Measurements from ENCODE around the gene GAPDHS.

The GAPDHS gene

DNA sequence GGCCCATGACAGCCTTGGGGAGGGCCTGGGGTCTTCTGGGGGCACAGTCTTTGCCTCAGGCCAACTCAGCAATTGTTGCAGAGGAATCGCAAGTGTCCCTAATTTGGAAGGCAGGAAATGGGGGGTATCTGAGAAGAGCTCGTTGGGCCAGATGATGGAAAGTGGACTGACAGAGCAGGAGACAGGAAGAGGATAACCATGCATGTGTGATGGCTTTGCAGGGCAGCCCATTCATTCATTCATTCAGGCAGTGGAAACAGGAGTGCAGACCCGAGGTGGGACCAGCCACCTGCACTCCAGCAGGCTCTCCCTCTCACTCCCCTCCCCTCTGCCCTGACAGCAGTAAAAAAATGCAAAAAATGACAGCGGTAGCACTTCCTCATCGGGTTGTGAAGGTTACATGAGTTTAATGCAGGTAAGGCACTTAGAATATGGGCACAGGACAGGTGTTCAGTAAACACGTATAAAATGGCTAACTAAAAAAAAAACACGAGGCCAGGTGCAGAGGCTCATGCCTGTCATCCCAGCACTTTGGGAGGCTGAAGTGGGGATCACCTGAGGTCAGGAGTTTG lies 7.2 kb downstream of the GAPDHS start:
- no peak for FAIRE-seq

DNA sequence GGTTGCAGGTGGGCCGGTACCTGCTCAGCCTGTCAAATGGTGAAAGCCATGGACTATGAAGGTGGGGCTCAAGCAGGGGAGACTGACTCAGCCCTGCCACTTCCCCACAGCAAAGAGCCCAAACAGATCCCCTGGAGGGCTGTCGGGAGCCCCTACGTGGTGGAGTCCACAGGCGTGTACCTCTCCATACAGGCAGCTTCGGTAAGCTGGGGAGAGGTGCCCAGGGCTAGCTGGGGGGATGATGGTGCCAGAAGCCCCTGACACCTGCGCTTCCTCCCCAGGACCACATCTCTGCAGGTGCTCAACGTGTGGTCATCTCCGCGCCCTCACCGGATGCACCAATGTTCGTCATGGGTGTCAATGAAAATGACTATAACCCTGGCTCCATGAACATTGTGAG lies 9.0 kb downstream of the GAPDHS start:
- FAIRE-seq: no peak

DNA sequence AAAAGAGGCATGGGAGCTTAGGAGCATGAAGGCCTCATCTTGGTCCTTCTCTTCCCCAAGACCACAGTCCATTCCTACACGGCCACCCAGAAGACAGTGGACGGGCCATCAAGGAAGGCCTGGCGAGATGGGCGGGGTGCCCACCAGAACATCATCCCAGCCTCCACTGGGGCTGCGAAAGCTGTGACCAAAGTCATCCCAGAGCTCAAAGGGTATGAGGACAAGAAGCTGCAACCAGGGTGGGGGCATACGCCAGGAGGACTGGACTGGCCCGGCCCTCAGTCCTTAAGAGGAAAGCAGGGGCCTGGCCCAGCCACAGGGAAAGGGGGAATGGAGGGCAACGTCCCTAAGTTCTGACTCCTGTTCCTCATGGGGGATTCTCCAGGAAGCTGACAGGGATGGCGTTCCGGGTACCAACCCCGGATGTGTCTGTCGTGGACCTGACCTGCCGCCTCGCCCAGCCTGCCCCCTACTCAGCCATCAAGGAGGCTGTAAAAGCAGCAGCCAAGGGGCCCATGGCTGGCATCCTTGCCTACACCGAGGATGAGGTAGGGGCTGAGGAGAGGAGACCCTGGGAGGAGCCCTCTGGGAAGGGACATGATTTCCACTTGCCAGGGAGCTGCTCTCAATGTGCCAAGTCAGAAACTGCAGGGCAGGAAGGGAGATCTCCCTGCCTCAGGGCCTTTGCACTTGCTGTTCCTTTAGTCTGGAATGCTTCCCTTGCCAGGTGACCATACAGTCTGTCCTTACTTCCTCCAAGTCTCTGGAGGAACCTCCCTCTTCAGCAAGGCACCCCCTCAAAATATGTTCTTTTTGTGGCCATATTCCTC lies 10.2 kb downstream of the GAPDHS start:
- FAIRE-seq: no peak

DNA sequence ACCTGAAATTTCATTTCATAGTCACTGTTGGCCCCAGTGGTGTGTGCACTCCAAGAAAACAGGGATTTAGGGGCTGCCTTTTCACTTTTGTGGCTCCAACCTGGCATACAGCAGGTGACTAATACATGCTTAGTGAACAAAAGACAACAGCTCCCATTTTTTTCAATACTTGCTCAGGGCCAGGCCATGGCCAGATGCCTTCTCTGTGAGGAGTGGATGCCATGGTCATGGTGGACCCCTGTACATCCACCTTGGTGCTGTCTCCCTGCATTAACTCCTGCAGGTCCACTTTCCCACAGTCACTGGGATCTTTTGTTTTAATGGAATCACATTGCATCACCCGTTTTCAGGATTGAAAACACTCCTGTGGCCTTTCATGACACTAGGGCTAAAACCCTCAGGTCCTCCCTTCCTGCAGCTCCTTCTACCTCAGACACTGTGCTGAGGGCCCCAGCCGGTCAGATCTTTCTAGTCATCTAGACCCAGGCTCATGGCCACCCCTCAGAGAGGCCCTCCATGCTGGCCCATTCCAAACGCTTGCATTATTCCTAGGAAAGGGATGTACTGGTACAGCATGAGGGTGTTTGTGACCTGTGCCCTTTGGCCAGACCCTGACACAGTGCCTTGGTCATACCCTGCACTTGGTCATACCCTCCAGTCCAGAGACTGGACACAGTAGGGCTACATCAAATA lies 11.0 kb downstream of the GAPDHS start:
- no peak for FAIRE-seq

DNA sequence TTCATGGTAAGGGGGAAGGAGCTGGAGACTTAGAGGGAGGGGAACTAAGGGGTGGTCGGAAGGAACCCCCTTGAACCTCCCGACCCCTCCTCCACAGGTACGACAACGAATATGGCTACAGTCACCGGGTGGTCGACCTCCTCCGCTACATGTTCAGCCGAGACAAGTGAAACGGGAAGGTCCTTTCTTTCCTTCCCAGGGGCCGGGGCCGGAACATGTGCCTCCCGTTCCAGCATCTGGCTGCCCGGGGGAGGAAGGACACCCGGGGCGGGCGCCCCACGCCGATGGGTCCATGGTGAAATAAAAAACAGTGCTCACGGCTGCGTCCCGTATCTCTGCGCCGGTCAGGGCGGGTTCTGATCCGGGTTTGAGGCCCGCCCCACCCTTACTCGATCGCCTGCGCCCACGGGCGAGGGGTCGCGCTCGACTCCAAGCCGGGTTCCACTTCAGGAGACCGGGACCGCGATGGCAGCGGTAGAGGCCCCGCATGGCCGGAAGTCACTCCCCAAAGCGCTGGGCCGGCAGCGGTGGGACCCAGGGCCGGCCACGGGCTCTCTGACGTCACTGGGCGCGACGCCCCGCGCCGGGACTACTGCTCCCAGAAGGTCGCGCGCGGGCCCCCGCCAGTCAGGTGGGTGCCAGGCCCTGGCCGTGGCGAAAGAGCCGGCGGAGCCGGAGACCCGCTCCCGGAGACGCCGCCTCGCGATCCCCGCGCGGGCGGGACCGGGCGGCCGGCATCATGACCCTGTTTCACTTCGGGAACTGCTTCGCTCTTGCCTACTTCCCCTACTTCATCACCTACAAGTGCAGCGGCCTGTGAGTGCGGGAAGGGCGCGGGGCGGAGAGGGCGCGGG lies 12.0 kb downstream of the GAPDHS start, which contains the start of gene TMEM147:
Gene TMEM147, plus strand, starts transcription at position 626 of the 854 bp plus-strand sequence. Its CDS starts 114 bp downstream, at position 740.
- FAIRE-seq: no peak

DNA sequence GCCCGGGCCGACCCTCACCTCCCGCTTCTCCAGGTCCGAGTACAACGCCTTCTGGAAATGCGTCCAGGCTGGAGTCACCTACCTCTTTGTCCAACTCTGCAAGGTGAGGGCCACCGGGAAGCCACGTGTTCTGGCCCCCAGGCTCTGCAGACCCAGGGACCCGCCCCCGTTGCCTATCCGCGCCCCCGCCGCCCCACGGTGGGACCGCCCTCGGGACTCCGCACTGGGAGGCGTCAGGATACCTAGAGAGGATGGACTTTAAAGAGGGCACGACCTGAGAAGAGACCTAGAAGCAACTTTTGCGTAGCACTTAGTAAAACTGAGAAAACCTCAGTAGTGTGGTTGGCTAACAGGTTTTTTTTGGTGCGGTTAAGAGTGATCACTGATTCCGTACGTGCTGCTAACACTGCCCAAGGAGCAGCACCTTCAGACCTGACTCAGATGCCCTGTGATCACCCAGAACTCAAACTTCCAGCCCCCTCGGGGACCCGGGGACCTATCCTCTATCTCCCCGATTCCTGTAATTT lies 12.7 kb downstream of the GAPDHS start:
- no peak for FAIRE-seq

DNA sequence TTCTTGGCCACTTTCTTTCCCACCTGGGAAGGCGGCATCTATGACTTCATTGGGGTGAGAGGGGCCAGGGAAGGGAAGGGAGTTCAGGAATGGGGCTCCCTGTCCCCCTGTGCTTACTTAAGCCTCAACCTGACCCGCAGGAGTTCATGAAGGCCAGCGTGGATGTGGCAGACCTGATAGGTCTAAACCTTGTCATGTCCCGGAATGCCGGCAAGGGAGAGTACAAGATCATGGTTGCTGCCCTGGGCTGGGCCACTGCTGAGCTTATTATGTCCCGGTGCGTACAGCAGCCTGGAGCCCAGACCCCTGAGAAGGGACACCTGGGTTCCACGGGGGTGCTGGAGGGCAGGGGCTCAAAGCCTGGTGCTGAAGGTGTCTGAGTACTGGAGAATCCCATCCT lies 13.3 kb downstream of the GAPDHS start:
- FAIRE-seq: no peak

DNA sequence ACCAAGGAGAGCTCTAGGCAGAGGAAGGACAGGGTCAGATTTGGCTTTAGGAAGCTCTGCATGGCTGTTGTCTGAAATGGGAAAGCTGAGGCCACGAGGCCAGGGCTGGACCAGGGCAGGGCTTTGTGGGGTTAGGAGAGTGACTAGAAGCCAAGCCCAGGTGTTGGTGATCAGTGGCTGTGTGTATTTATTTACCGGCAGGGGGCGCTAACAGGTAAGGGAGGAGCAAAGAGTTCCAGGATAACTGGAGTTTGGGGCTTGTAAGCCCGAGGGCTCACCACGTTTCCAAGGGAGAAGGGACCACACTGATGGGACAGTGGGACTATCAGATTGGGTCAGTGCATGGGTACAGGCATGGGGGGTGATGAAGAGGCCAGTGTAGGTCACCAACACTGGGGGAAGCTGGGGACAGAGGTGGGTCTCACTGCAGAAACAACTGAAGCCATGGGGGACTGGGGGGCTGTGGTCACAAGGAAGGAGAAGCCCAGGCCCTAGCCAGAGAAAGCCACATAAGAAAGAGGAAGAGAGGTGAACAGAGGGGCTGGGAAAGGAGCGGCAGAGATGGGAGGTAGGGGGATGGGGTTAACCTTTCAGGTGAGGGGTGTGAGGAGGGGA lies 16.0 kb downstream of the GAPDHS start:
- FAIRE-seq: no peak

DNA sequence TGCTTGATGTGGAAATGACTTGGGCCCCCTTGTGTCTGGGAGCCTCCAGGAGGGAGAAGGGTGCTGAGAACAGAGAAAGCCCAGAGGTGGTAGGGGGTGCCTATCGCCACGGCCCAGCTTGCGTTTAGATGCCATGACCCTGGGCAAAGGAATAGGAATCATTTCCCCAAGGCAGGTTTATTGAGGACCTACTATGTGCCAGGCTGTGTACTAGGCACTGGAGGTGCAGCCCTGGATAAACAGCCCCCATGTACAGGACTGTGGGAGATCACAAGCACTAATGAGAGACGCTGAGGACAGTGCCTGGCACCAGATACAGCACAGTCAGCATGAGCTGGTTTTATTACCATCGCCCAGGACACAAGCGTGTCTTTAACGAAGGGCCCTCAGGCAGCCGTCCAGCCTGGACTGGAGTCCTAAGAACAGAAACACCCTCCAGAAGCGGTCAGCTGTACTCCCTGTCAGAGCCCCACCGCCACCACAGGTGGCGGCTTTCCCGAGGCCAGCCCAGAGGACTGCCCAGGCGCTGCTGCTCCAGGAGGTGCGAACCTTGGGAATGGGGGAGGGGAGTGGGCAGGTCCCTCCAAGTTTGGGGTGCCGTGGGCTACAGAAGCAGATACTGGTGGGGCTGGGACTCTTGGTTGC lies 16.7 kb downstream of the GAPDHS start:
- no peak for FAIRE-seq

DNA sequence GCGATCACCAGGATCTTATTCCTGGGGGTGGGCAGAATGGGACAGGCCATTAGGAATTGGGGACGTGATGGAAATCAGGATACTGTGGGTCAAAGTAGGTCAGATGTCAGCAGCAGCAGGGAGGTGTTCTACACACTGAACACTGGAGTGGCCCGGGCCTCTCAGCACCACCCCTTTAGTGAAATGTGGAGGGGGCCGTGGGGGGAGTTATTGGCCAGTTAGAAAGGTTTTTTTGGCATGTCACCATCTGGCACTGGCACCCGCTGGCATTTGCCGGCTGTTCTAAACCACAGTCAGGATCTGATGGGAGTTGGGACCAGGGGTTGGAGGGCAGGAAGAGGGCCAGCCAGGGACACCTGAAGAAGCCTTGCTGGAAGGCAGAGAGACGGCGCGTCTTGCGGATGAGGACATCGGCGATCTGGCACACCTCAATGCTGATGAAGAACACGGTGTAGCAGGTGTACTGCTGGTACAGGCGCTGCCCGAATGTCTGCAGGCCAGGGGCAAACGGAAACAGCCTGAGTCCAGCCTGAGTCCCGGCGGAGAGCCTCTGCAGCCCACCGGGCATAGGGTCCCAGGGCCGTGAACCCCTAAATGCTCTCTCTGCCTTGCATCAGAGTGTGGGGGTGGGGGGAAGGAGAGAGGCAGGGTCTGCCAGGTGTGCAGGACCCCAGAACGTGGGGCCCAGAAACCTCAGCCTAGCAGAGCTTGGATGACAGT lies 18.0 kb downstream of the GAPDHS start:
- no peak for FAIRE-seq

DNA sequence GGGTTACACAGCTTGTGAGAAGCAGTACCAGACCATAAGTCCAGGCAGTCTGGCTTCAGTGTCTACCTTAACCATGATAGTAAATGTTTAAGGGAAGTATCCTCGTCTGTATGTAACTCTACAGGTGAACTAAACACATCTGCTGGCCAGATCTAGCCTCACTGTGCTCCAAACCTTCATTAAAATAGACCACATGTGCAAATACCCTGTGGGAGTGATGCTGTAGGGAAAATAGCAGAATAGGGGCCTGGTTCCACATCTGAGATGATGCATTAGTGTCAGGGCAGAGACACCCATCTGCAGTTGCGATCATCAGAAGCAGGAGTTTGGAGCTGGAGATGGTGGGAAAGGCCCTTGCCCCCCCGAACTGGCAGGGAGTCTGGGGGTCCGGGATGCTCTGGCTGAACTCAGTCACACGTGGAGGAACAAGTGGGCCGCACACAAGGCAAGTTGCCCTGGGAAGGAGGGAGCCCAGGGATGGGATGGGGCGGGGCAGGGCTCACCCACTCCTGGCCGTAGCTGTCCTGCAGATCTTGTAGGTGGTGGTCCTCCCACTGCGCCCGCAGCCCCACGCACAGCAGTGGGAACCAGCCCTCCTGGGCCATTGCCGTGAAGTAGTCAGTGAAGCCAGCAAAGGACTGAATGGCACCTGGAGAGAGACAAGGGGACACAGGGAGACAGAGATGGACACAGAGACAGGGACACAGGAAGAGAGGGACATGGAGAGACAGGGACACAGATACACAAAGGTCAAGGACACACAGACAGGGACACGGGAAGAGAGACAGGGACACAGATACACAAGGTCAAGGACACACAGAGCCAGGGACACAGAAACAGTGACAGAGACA lies 19.5 kb downstream of the GAPDHS start:
- no peak for FAIRE-seq

DNA sequence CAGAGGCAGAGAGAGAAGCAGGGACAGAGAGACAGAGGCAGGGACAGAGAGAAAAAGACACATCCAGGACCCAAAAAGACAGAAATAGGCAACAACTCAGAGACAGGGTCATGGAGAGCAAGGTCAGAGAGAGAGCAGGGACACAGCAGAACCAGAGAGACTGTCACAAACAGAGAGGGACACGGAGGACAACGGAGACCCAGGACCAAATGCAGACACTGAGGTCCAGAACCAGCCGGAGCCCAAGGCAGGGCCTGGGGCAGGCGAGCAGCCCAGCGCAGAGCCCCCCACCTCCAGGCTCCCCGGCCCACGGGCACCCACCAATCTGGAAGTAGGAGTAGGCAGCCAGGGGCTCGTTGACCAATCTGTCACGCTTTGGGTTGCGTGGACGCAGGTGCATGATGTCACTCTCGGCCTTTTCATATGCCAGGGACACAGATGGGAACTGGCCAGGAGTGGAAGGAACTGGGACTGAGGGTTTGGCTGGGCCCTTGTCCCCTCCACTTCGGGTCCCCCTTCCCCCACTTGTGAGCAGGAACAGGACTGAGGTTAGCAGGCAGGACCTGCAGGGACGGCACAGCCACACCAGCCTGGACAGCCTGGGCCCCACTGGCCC lies 20.2 kb downstream of the GAPDHS start:
- FAIRE-seq: no peak

DNA sequence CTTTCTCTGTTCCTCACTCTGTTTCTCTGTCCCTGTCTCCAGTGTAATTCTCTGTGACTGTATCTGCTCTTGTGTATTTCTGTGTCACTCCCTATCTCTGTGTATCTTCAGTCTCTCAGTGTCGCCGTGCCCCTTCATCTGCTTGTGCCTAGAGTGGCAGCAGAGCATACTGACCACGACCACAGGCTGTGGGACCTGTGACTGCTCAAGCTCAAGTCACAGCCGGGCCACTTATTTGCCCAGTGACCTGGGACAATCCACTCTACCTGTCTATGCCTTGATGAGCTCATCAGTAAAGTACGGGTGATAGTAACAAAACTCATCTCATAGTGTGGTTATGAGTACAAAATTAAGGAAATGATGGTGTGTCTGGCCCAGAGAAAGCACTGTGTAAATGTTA lies 20.8 kb downstream of the GAPDHS start:
- FAIRE-seq: no peak

DNA sequence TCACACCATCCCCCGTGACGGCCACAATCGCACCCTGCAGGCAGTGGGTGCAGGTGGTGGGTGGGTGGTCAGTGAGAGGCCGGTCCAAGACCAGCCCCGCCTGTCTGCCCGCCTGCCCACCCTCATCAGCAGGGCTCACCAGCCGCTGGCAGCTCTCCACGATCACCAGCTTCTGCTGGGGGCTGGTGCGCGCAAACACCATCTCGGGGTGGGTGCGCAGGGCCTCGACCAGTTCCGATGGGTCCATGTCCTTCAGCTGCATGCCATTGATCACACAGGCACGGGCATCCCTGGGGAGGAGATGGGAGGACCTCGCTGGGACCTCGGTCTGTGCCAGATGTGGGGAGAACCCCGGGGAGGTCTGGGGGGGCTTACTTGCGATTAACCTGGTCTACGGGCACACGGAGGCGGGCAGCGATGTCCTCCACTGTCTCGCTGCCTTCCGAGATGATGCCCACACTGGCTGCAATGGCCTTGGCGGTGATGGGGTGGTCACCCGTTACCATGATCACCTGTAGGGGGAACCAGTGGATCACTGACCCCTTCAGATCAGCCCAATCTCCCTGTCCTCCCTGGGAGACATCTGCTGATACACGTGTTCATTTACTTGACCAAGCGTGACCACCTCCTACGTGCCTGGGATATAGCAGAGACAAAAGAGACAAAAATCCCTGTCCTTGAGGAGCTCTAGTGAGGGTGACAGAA lies 22.2 kb downstream of the GAPDHS start:
- FAIRE-seq: no peak

DNA sequence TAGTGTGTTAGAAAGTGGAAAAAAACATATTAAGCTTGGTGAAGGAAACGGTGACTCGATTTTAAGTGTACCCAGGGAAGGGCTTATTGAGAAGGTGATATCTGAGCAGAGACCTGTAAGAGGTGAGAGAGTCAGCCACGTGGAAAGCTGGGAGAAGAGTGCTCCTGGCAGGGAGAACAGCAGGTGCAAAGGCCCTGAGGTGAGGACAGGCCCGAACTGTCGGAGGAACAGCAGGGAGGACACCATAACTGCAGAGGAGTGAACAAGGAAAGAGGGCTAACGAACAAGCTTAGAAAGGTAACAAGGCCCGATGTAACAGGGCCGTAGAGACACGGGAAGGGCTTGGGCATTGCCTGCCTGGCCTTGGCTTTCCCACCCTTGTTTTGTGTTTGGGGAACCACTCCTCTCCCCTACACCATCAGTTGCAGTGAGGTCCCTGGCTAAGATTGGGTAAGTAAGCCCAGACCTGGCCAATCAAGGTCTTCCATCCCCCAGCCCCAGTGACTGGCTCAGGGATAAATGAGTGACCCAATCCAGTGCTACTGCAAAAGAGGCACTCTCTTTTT lies 22.9 kb downstream of the GAPDHS start:
- no peak for FAIRE-seq

DNA sequence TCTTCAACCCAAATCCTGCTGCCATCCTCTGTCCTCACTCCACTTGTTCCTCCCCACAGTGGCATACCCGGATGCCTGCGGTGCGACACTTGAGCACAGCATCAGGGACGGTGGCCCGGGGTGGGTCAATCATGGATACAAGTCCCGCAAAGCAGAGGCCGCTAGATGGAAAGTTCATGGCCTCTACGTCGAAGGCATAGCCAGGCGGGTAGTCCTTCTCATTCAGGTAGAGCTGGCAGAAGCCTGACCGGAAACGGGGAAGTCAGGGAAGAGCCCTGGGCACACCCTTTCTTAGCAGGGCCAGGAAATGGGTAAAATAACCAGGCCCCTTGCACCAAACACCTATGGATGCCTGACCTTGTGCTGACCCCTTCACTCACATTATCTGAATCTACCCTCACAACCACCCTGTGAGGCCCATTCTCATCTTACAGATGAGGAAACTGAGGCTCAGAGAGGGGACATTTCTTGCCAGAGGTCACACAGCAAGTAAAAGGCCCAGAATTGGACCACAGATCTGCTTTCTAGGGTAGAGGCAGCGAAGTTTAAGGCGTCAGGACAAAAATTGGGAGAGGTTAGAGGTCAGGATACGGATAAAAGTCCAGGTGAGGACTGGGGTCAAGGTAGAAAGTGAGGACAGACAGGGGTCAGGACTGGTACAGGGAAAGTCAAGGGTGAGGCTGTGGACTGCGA lies 23.7 kb downstream of the GAPDHS start:
- no peak for FAIRE-seq

DNA sequence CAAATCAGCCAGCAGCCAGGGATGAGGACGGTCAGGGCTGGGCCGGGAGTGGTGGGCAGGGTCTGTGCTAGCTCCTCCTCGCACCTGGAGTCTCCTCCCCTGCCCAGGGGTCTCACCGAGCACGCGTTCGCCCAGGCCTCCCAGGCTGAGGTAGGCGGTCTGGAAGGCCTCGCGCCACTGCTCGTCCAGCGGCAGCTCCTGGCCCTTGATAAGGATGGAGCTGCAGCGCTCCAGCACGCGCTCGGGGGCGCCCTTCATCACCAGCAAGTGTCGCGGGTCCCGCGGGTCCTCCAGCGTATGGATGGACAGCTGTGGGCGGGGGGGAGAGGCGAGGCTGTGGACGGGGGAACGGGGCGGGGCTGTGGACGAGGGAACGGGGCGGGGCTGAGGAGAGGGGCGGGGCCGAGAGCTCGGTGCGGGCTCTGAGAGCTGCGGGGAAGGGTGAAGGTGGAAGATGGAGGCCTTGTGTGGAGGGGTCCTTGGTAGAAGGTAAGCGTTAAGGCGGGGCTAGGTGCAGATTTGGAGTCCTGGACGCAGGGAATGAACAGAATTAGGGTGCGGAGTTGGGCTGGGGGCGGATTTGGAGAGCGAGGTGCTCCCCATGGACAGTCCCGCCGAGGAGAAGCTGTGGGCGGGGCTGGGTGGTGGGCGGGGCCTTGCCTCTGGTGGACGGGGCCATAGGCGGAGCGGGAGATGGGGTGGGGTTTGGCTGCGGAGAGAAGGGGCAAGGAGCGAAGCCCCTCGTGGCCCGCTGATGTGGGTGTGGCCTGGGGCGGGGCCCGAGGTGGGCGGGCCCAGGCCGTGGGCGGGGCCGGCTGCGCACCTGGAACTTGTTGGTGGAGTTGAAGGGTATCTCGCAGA lies 24.5 kb downstream of the GAPDHS start:
- no peak for FAIRE-seq
